ENCODE measurements around the gene ABCB1. TPM values are rescaled to one million over a fixed set of nuclear protein-coding genes. Genes with fewer than 3 reads are reported as not detected.
A peak's percentile ranks its signal among the peaks of the same experiment; 100 is the strongest.

Gene ABCB1
- total and polyA plus RNA-seq, 2 of the 13 experiments (the other 11 are each of a cell fraction or from before 2014, with no cell fraction given): 42.8 to 52.6 TPM

- TF ChIP-seq ARID5B (CRISPR knock-in tag; IDR thresholded peaks at IDR 0.05) (peak; percentile 51), POLR2AphosphoS2 (IDR thresholded peaks at IDR 0.05; ENCODE audit: low read depth, low read length) (no peak), AKAP8 (CRISPR knock-in tag; IDR thresholded peaks at IDR 0.05) (no peak), EEA1 (CRISPR knock-in tag; IDR thresholded peaks at IDR 0.05; ENCODE audit: borderline replicate concordance) (peak; percentile 73; the same call in 1 of the 2 replicates), ZNF101 (CRISPR knock-in tag; IDR thresholded peaks at IDR 0.05; ENCODE audit: borderline replicate concordance, low read depth) (no peak), ZNF768 (CRISPR knock-in tag; IDR thresholded peaks at IDR 0.05) (peak; percentile 47; the same call in 1 of the 2 replicates), ZMYM2 (CRISPR knock-in tag; IDR thresholded peaks at IDR 0.05) (no peak), GATAD2A (CRISPR knock-in tag; IDR thresholded peaks at IDR 0.05) (no peak), ZFP36L1 (CRISPR knock-in tag; IDR thresholded peaks at IDR 0.05) (no peak), ZNF563 (CRISPR knock-in tag; IDR thresholded peaks at IDR 0.05) (no peak), TBX2 (CRISPR knock-in tag; IDR thresholded peaks at IDR 0.05; ENCODE audit: borderline replicate concordance) (0 out of 2 replicates have a peak, but pooled peaks have one; percentile 40), NFATC3 (CRISPR knock-in tag; IDR thresholded peaks at IDR 0.05) (no peak), ZNF891 (CRISPR knock-in tag; IDR thresholded peaks at IDR 0.05) (0 out of 2 replicates have a peak, but pooled peaks have one; percentile 25), TFE3 (CRISPR knock-in tag; IDR thresholded peaks at IDR 0.05) (no peak), ZNF253 (CRISPR knock-in tag; IDR thresholded peaks at IDR 0.05; ENCODE audit: borderline replicate concordance) (0 out of 2 replicates have a peak, but pooled peaks have one; percentile 61), KDM2A (CRISPR knock-in tag; IDR thresholded peaks at IDR 0.05; ENCODE audit: borderline replicate concordance, low read depth) (peak; percentile 57), RCOR2 (CRISPR knock-in tag; IDR thresholded peaks at IDR 0.05) (no peak), PHF5A (CRISPR knock-in tag; IDR thresholded peaks at IDR 0.05; ENCODE audit: low read depth, unreplicated experiment) (no peak), ZNF160 (CRISPR knock-in tag; IDR thresholded peaks at IDR 0.05) (no peak; the same call in 1 of the 2 replicates), ZFP90 (CRISPR knock-in tag; IDR thresholded peaks at IDR 0.05; ENCODE audit: borderline replicate concordance) (no peak), BRD4 (CRISPR knock-in tag; IDR thresholded peaks at IDR 0.05) (no peak), TEAD3 (CRISPR knock-in tag; optimal IDR thresholded peaks at IDR 0.05; ENCODE audit: borderline replicate concordance) (peak; percentile 21), GPN1 (CRISPR knock-in tag; IDR thresholded peaks at IDR 0.05; ENCODE audit: borderline replicate concordance) (no peak), ZNF800 (CRISPR knock-in tag; IDR thresholded peaks at IDR 0.05) (peak; percentile 60; the same call in 1 of the 2 replicates)
Observed at GRCh38 chr7:87475359-87476178, 125.1 kb downstream of the ABCB1 start, which contains the start of gene ABCB4 (continued).
